CD4-positive, alpha-beta T cell treated with Interleukin-15 for 1 hour (primary cell): ENCODE results near the gene TLR9.
"Not testable (repeated sequence)": the region's sequence is repeated elsewhere in the genome, so short reads cannot be mapped to it uniquely, and the experiment has no call there.

ENCODE experiments used
- DNase-seq: peaks from one replicate; pipeline ENCODE4 v3.0.0-alpha.2; 2020

Gene TLR9

GRCh38 chr3:52194485-52195290 is 30.8 kb downstream of the TLR9 start:
- no peak for DNase-seq

GRCh38 chr3:52193065-52193464 is 32.4 kb downstream of the TLR9 start:
- no peak for DNase-seq

- no peak for DNase-seq
Observed at GRCh38 chr3:52191663-52192062, 33.8 kb downstream of the TLR9 start.

GRCh38 chr3:52190294-52191074 is 35.0 kb downstream of the TLR9 start:
- no peak for DNase-seq

- no peak for DNase-seq
Observed at GRCh38 chr3:52188556-52188955, 36.9 kb downstream of the TLR9 start.

- DNase-seq = no peak
Observed at GRCh38 chr3:52186729-52187128, 38.7 kb downstream of the TLR9 start.

GRCh38 chr3:52185837-52186236 is 39.6 kb downstream of the TLR9 start:
- DNase-seq = no peak

GRCh38 chr3:52185311-52185710 is 40.1 kb downstream of the TLR9 start:
- DNase-seq = no peak

- DNase-seq = no peak
Observed at GRCh38 chr3:52184690-52185089, 40.8 kb downstream of the TLR9 start.

GRCh38 chr3:52183786-52184445 is 41.5 kb downstream of the TLR9 start:
- DNase-seq = no peak

GRCh38 chr3:52182691-52183090 is 42.8 kb downstream of the TLR9 start:
- DNase-seq = no peak

GRCh38 chr3:52182196-52182595 is 43.2 kb downstream of the TLR9 start:
- no peak for DNase-seq

- no peak for DNase-seq
Observed at GRCh38 chr3:52181543-52181942, 43.9 kb downstream of the TLR9 start.

GRCh38 chr3:52178537-52178936 is 46.9 kb downstream of the TLR9 start:
- no peak for DNase-seq

- DNase-seq = not testable (repeated sequence)
Observed at GRCh38 chr3:52178126-52178525, 47.3 kb downstream of the TLR9 start.

GRCh38 chr3:52177701-52178042 is 47.8 kb downstream of the TLR9 start:
- DNase-seq = no peak

GRCh38 chr3:52176951-52177700 is 48.3 kb downstream of the TLR9 start:
- no peak for DNase-seq

GRCh38 chr3:52176180-52176752 is 49.2 kb downstream of the TLR9 start:
- no peak for DNase-seq

GRCh38 chr3:52175416-52176179 is 49.8 kb downstream of the TLR9 start:
- DNase-seq = no peak

- peak; percentile 72 for DNase-seq
Observed at GRCh38 chr3:52174896-52175295, 50.5 kb downstream of the TLR9 start.

GRCh38 chr3:52173101-52173500 is 52.3 kb downstream of the TLR9 start:
- DNase-seq = no peak

GRCh38 chr3:52172262-52172757 is 53.1 kb downstream of the TLR9 start:
- DNase-seq = no peak
